Endodermal cell (in vitro differentiated cells): ENCODE measurements around the gene S1PR1. TPM values are rescaled to one million over a fixed set of nuclear protein-coding genes. Genes with fewer than 3 reads are reported as not detected.

Source experiments
- DNase-seq: peaks from one replicate; pipeline ENCODE4 v3.0.0-alpha.2; 2017
- H3K27ac ChIP-seq: 2 replicates; pipeline ENCODE4 v1.5.1; 2013; ENCODE audit warnings: mild to moderate bottlenecking, low read depth, low read length, moderate library complexity
- H3K27me3 ChIP-seq: 2 replicates; pipeline ENCODE4 v1.6.1; 2013; ENCODE audit warnings: mild to moderate bottlenecking, low read length, moderate library complexity; ENCODE audit not compliant: insufficient read depth, control insufficient read depth, poor library complexity, severe bottlenecking
- H3K36me3 ChIP-seq: 2 replicates; pipeline ENCODE4 v1.7.0; 2013; ENCODE audit warnings: mild to moderate bottlenecking, low read length, moderate library complexity; ENCODE audit not compliant: control insufficient read depth, insufficient read depth
- H3K4me1 ChIP-seq: one replicate; pipeline ENCODE4 v1.7.0; 2013; ENCODE audit warnings: low read length; ENCODE audit not compliant: control insufficient read depth, insufficient read depth
- H3K4me3 ChIP-seq: 2 replicates; pipeline ENCODE4 v1.5.1; 2013; ENCODE audit warnings: mild to moderate bottlenecking, low read length, moderate library complexity
- H3K9ac ChIP-seq: 2 replicates; pipeline ENCODE4 v1.6.1; 2013; ENCODE audit warnings: mild to moderate bottlenecking, low read length, moderate library complexity; ENCODE audit not compliant: poor library complexity, severe bottlenecking; ENCODE audit errors: extremely low read depth
- H3K9me3 ChIP-seq: 2 replicates; pipeline ENCODE4 v1.6.1; 2013; ENCODE audit warnings: mild to moderate bottlenecking, low read length, moderate library complexity; ENCODE audit not compliant: control insufficient read depth
- H3K27ac Mint-ChIP-seq: 2 replicates; pipeline ENCODE4 v1.8.0; 2020; ENCODE audit warnings: mixed read lengths
- H3K27me3 Mint-ChIP-seq: 2 replicates; pipeline ENCODE4 v1.8.0; 2021; ENCODE audit warnings: mild to moderate bottlenecking, mixed read lengths; ENCODE audit not compliant: insufficient read depth
- H3K36me3 Mint-ChIP-seq: 2 replicates; pipeline ENCODE4 v1.8.0; 2020; ENCODE audit warnings: low read depth, mixed read lengths
- H3K4me1 Mint-ChIP-seq: 2 replicates; pipeline ENCODE4 v1.8.0; 2020; ENCODE audit warnings: mixed read lengths
- H3K4me3 Mint-ChIP-seq: 2 replicates; pipeline ENCODE4 v1.8.0; 2020; ENCODE audit warnings: mild to moderate bottlenecking, moderate library complexity, mixed read lengths
- H3K9me3 Mint-ChIP-seq: 2 replicates; pipeline ENCODE4 v1.8.0; 2020; ENCODE audit warnings: mild to moderate bottlenecking, mixed read lengths
- CTCF ChIP-seq: fragments of 200-600 bp; sonication (generic); conservative IDR thresholded peaks from 2 replicates; pipeline ENCODE4 v1.5.0; 2021; ENCODE audit warnings: antibody characterized with exemption, mild to moderate bottlenecking
- WGBS, 2 experiments: methylation state at CpG; one replicate each; pipeline versions ENCODE4 v1.1.5 to v1.1.7; 2013; ENCODE audit warnings: missing lambda C conversion rate in 2 of 2, mixed read lengths in 1 of 2; ENCODE audit not compliant: insufficient coverage in 1 of 2, insufficient read length in 1 of 2; 5-methylcytosine and 5-hydroxymethylcytosine counted together
- total RNA-seq, 2 donors: library from RNA; stranded (reverse); fragmentation: NEBNext Ultra II Directional in 1 of 2; extraction: Animal tissue kit (Norgen Biotek cat#: 25700) in 1 of 2; gene quantifications; 2 replicates in 1 of 2; 3 replicates in 1 of 2; pipeline ENCODE4 v1.2.1, GENCODE V29; 2021

The S1PR1 gene
- total RNA-seq, 2 donors from 2014 or later, result 0.35 to 0.53 TPM

GRCh38 chr1:101194746-101195145, 42.1 kb upstream of the S1PR1 start:
- H3K9ac ChIP-seq, result no peak overlapping the region
- no peaks in the 10 kb centered on the region for H3K4me1 ChIP-seq
- DNase-seq, result no peak
- Mint-ChIP-seq H3K27me3 (no peaks in the 10 kb centered on the region), H3K4me1 (no peaks in the 10 kb centered on the region), H3K27ac (no peak overlapping the region), H3K36me3 (no peaks in the 10 kb centered on the region), H3K4me3 (no peak overlapping the region), H3K9me3 (no peaks in the 10 kb centered on the region)
- no peaks in the 10 kb centered on the region for H3K9me3 ChIP-seq
- WGBS, 2 experiments, result 86 to 87% methylated on average over 1 of the region's 1 CpG
- H3K36me3 ChIP-seq, result no peaks in the 10 kb centered on the region
- TF ChIP-seq CTCF, result no peak
- H3K4me3 ChIP-seq, result no peak overlapping the region
- H3K27me3 ChIP-seq, result no peaks in the 10 kb centered on the region
- no peak overlapping the region for H3K27ac ChIP-seq

DNA sequence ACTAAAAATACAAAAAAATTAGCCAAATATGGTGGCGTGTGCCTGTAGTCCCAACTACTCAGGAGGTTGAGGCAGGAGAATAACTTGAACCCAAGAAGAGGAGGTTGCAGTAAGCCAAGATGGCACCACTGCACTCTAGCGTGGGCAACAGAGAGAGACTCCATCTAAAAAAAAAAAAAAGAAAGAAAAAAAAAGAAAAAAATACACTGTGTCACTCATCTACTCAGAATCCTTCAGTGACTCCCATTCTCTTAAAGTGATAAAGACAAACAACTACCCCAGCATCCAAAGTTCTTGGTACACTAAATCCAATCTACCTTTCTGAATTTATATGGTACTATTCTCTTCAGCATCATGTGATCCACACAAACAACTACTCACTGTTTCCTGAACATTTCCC, 40.2 kb upstream of the S1PR1 start:
- no peaks in the 10 kb centered on the region for H3K9me3 Mint-ChIP-seq
- no peaks in the 10 kb centered on the region for H3K27me3 Mint-ChIP-seq
- 94% methylated on average over 2 of the region's 2 CpGs; no CpG with 5 or more reads in 1 of the 2 experiments for WGBS, 2 experiments
- no peaks in the 10 kb centered on the region for H3K36me3 Mint-ChIP-seq
- no peaks in the 10 kb centered on the region for H3K4me1 Mint-ChIP-seq
- H3K4me3 Mint-ChIP-seq, result no peak overlapping the region
- Histone ChIP-seq H3K27ac (no peak overlapping the region), H3K9me3 (no peaks in the 10 kb centered on the region), H3K27me3 (no peaks in the 10 kb centered on the region), H3K4me3 (no peak overlapping the region), H3K9ac (no peak overlapping the region), H3K4me1 (no peaks in the 10 kb centered on the region), H3K36me3 (no peaks in the 10 kb centered on the region)
- no peak overlapping the region for H3K27ac Mint-ChIP-seq
- TF ChIP-seq CTCF, result no peak
- DNase-seq, result no peak

GRCh38 chr1:101198842-101199636, 37.8 kb upstream of the S1PR1 start:
- Mint-ChIP-seq H3K36me3 (no peaks in the 10 kb centered on the region), H3K4me3 (no peak overlapping the region), H3K9me3 (no peaks in the 10 kb centered on the region), H3K27ac (no peak overlapping the region), H3K27me3 (no peaks in the 10 kb centered on the region), H3K4me1 (no peaks in the 10 kb centered on the region)
- TF ChIP-seq CTCF, result no peak
- Histone ChIP-seq H3K9me3 (no peaks in the 10 kb centered on the region), H3K9ac (no peak overlapping the region), H3K4me3 (no peak overlapping the region), H3K4me1 (no peaks in the 10 kb centered on the region), H3K27ac (no peak overlapping the region), H3K36me3 (no peaks in the 10 kb centered on the region), H3K27me3 (no peaks in the 10 kb centered on the region)
- no peak for DNase-seq
- WGBS, 2 experiments, result 93 to 100% methylated on average over 4 to 8 of the region's 8 CpGs
